DMS 273 treated with DMSO at 0.1 percent for 48 hours (cell line): ENCODE data around the gene ACADM.
"Not testable (repeated sequence)": the region's sequence is repeated elsewhere in the genome, so short reads cannot be mapped to it uniquely, and the experiment has no call there.

Source experiments
- DNase-seq: peaks from one replicate; lab custom pipeline; 2025; lab: John Stamatoyannopoulos, UW

The ACADM gene

DNA sequence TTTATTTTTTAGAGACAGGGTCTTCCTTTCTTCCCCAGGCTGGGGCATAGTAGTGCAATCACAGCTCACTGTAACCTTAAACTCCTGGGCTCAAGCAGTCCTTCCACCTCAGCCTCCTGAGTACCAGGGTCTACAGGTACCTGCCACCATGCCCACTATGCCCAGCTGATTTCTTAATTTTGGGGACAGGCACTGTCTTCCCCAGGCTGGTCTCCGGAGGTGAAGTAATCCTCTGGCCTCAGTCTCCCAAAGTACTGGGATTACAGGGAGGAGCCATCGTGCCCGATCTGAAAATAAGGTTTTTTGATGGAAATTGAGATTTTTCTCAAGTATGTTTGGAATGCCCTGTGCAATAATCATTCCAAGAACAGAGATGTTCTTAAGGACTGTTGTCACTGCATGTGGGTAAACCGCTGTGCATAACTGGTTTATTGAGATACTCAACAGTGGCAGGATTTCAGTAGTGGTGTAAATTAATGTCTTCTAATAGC, 71.2 kb downstream of the ACADM start:
- no peak for DNase-seq

DNA sequence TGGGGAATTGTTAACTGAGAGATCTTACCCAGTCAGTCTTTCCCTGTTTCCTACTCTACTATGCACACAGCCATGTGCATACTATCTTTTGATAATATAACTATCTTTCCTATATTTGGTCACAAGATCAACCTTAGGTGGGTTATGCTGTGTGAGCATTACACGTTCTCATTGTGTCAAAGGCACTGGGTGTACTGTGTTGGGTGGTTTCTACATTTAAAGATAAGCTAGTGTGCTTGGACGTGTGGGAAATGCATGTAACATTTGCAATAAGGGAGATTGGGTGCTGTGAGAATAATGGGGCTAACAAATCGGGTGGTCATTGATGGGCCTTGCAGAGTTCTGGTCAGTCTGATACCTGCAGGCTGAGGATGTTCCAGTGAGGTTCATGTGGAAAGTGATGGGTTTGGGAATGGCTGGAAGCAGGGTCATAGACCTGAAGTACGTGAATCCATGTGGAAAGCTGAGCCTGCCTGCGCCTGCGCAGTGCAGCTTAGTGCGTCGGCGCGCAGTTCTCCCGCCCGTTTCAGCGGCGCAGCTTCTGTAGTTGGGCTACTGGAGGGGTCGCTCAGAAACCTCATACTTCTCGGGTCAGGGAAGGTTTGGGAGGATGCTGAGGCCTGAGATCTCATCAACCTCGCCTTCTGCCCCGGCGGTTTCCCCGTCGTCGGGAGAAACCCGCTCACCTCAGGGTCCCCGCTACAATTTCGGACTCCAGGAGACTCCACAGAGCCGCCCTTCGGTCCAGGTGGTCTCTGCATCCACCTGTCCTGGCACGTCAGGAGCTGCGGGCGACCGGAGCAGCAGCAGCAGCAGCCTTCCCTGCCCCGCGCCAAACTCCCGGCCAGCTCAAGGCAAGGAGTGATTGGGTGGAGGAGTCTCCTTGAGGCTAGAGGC, 72.1 kb downstream of the ACADM start, which contains the start of gene MSH4:
MSH4 (plus strand) TSS at position 507 of the 897 bp plus-strand sequence; CDS start at position 611, 104 bp downstream.
- DNase-seq, result peak; percentile 52

DNA sequence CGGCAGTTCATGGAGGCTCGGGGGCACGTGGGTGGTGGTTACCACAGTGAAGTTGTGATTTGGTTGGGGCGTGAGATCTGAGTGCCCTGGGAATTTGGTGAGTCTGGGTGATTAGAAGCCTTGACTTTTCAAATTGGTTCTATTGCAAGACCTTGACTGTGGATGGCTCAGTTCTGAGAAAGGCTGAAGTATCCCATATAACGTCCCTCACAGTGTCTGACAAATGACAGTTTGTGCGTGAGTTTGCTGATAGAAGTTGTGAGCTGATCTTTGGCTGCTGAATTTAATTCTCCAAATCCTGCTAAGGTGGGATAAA, 72.7 kb downstream of the ACADM start:
- DNase-seq, result no peak

DNA sequence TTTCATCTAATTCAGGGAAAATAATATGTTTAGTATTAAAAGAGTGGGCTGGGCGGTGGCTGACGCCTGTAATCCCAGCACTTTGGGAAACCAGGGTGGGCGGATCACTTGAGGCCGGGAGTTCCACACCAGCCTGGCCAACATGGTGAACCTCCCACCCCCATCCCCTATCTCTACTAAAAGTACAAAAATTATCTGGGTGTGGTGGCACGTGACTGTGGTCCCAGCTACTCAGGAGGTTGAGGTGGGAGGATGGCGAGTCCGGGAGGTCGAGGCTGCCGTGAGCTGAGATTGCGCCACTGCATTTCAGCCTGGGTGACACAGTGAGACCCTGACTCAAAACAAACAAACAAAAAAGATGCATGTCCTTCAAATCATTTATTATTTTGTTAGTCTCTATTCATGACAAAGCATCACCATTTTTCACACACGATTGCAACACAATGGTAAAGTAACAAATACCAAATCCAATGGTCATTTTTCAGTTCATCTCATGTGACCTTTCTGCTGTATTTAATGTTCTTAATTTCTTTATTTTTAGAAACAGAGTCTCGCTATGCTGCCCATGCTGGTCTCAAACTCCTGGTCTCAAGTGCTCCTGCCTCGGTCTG, 73.2 kb downstream of the ACADM start:
- no peak for DNase-seq

DNA sequence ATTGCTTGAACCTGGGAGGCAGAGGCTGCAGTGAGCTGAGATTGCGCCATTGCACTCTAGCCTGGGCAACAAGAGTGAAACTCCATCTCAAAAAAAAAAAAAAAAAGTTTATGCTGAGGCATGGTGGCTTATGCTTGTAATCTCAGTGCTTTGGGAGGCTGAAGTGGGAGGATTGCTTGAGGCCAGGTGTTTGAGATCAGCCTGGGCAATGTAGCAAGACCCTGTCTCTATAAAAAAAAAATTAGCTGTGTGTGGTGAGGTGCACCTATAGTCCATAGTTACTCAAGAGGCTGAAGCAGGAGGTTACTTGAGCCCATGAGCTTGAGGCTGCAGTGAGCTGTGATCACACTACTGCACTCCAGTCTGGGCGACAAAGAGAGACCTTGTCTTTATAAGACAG, 77.0 kb downstream of the ACADM start:
- not testable (repeated sequence) for DNase-seq

DNA sequence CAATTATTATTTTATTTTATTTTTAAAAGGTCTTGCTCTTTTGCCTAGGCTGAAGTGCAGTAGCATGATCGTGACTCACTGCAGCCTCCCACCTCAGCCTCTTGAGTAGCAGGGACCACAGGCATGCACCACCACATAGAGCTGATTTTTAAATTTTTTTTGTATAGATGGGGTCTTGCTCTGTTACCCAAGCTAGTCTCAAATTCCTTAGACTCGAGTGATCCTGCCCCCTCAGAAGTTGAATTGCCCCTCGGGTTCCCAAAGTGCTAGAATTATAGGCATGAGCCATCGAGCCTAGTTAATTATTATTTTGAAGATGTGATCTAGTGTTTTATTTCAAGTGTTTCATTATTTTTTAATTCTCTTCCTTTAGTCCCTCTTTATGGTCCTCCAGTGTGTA, 84.4 kb downstream of the ACADM start:
- no peak for DNase-seq

DNA sequence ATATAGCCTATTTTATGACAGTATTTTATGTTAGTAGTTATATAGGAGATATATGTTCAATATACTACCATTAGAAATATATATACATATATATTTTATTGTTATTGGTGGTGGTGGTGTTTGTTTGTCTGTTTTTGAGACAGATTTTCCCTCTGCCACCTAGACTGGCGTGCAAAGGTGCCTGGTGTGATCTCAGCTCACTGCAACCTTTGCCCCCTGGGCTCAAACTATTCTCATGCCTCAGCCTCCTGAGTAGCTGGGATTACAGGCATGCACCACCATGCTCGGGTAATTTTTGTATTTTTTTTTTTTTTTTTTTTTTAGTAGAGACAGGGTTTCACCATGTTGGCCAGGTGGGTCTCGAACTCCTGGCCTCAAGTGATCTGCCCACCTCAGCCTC, 85.6 kb downstream of the ACADM start:
- DNase-seq, result not testable (repeated sequence)

DNA sequence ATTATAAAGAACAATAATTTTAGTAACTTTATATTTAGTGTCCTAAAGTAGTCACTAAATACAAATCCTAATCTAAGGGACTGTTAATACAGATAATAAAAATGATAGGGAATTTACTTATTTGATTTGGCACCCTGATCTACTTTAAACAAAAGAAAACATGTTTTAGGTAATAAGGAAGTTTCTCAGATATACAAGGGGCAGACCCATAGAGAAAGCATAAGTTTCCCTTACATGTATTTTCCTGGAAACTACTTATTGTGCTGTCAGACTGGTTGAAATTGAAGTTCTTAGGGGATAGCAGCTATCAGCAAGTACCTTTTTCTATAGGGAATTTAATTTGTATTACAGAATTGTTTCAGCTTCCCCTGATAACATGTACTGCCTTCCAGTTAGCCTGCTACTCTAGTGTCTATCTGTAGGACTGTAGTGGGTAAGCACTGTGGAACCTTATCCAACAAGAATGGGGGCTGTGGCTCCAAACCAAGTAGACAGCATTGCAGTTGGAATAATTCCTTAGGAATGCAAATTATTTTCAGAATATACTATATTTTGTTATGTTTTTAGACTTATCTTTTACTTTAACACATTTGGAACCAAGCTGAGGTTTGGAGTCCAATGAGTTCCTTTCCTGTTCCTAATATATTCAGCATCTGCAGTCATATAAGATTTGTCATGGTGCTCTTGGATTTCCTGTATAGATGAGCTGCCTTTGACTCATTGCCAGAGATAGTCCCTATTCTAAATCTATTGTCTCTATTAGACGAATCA, 86.9 kb downstream of the ACADM start:
- no peak for DNase-seq

DNA sequence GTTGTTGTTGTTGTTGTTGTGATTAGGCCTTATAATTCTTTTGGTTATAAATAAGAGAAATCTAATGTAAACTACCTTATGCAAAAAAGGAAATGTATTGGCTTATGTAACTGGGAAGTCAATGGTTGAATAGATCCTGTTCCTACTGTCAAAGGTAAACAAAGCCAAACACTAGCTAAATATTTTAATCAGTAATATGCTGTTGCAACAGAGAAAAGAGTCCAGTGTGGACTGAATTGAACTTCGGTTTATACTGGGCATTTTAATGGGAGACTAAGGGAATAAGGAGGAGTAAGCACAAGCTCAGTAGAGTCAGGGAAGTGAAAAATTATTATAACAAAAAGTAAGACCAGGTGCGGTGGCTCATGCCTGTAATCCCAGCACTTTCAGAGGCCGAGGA, 87.6 kb downstream of the ACADM start:
- DNase-seq, result no peak
